ENCODE results near the gene CAP2. TPM values are rescaled to one million over a fixed set of nuclear protein-coding genes. Genes with fewer than 3 reads are reported as not detected.
"Not testable (repeated sequence)": the region's sequence is repeated elsewhere in the genome, so short reads cannot be mapped to it uniquely, and the experiment has no call there.

Gene CAP2
- total RNA-seq, 1 donor: 49.7 TPM

- no peak overlapping the region for H3K4me3 ChIP-seq (ENCODE audit: low read depth, low read length)
- TF ChIP-seq CTCF (IDR thresholded peaks at IDR 0.05; ENCODE audit: insufficient read depth, low read depth, low read length): no peak
- peak; percentile 37 for DNase-seq (ENCODE audit: low read depth)
Observed at GRCh38 chr6:17431581-17431980, 38.2 kb downstream of the CAP2 start.

DNA sequence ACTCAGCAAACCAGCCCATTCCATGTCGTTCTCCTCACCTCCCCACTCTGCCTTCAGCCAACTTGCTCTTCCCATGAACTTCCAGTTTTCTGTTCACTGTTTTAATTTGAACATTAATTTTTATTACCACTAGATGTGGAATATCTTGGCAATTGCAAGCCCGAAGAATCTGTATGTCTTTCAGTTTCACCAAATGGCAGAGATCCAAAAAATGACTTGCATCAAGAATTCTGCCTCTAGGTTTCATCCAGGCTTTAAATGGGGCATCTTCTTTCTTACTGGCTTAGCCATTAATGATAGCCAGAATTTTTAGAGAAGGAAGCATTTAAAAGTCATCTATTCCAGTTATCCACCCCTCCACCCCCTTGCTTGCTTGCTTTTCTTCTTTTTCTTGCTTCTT is 39.0 kb downstream of the CAP2 start:
- DNase-seq (ENCODE audit: low read depth): peak; percentile 44
- TF ChIP-seq CTCF (IDR thresholded peaks at IDR 0.05; ENCODE audit: insufficient read depth, low read depth, low read length): no peak

GRCh38 chr6:17439243-17439993 is 46.0 kb downstream of the CAP2 start:
- DNase-seq (ENCODE audit: low read depth): no peak
- TF ChIP-seq CTCF (IDR thresholded peaks at IDR 0.05; ENCODE audit: insufficient read depth, low read depth, low read length): no peak

More for the DNA sequence above, 39.0 kb downstream of the CAP2 start:
- H3K4me3 ChIP-seq (ENCODE audit: low read depth, low read length): no peak overlapping the region

GRCh38 chr6:17440811-17441210 is 47.4 kb downstream of the CAP2 start:
- H3K4me3 ChIP-seq (ENCODE audit: low read depth, low read length): not testable (repeated sequence)

More at GRCh38 chr6:17439243-17439993, 46.0 kb downstream of the CAP2 start:
- H3K4me3 ChIP-seq (ENCODE audit: low read depth, low read length): no peak overlapping the region

DNA sequence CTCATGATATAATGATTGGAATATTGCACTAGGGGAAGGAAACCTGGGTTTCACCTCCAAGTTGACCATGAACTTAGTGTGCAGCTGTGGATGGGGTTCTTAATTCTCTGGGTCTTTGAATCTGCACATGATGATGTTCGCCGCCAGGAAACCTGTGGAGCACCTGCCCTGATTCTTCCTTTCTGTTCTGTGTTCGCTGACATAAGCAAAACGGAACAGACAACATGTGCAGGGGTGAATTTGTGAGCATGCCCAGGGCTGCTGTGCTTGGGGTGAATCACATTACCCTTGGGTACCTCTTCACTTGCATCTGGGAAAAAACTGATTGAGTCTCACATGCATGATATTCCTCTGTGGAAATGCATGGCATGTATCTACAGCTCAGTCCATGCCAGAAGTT is 48.8 kb downstream of the CAP2 start:
- TF ChIP-seq CTCF (IDR thresholded peaks at IDR 0.05; ENCODE audit: insufficient read depth, low read depth, low read length): no peak
- no peak for DNase-seq (ENCODE audit: low read depth)
- H3K4me3 ChIP-seq (ENCODE audit: low read depth, low read length): no peak overlapping the region

More at GRCh38 chr6:17440811-17441210, 47.4 kb downstream of the CAP2 start:
- not testable (repeated sequence) for DNase-seq (ENCODE audit: low read depth)

DNA sequence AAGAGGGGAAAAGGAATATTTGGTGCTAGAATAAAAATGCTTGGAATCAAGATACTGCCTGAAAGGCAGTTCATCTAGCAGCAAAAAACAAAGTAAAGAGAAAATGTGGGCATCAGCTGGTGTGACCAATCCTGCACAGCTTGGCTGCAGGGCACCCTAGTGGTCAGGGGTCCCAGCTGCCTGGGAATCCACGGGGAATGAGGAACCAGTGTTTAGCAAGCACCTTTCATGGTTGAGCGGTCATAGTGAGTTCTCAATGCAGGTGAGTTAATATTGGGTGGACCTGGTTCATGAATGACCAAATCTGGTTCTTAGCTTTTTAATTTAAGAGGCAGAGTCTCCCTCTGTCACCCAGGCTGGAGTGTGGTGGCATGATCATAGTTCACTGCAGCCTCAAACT is 53.3 kb downstream of the CAP2 start:
- H3K4me3 ChIP-seq (ENCODE audit: low read depth, low read length): no peak overlapping the region
- DNase-seq (ENCODE audit: low read depth): no peak
- no peak for TF ChIP-seq CTCF (IDR thresholded peaks at IDR 0.05; ENCODE audit: insufficient read depth, low read depth, low read length)

DNA sequence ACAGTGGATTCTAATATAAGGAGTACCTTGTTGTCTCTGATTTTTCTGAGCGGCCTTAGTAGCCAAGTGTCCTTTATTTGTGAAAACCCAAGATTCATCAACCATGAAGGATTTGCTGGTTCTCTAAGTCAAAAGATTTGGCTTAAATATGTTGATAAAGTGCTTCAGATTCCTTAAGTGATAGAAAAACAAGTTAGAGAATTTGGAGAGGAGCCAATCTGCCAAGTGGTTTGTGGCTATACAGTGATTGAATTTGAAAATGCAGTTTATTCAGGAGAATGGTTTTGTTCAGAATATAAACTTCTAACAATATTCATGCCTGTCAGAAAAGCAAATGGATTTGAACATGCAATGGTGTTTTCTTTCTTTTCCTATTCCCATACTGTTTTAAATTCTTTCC is 54.8 kb downstream of the CAP2 start:
- no peak overlapping the region for H3K4me3 ChIP-seq (ENCODE audit: low read depth, low read length)
- no peak for DNase-seq (ENCODE audit: low read depth)
- no peak for TF ChIP-seq CTCF (IDR thresholded peaks at IDR 0.05; ENCODE audit: insufficient read depth, low read depth, low read length)

All from fibroblast of villous mesenchyme (primary cell).